H9 (cell line): ENCODE data around the gene ZNF775. TPM values are rescaled to one million over a fixed set of nuclear protein-coding genes. Genes with fewer than 3 reads are reported as not detected.

ENCODE experiments used
- DNase-seq: peaks from one replicate; pipeline ENCODE4 v3.0.0-alpha.2; 2017
- H2AFZ ChIP-seq: one replicate; pipeline ENCODE4 v1.6.1; 2013; ENCODE audit warnings: mild to moderate bottlenecking, low read length, control low read depth, moderate library complexity
- H2AK5ac ChIP-seq: 2 replicates; pipeline ENCODE4 v1.6.1; 2013; ENCODE audit warnings: low read length, control low read depth, mixed read lengths; ENCODE audit not compliant: insufficient read length
- H2BK120ac ChIP-seq: one replicate; pipeline ENCODE4 v1.6.1; 2013; ENCODE audit warnings: low read depth, mild to moderate bottlenecking, low read length, control low read depth, inconsistent platforms; ENCODE audit not compliant: poor library complexity, severe bottlenecking
- H2BK12ac ChIP-seq: 2 replicates; pipeline ENCODE4 v1.6.1; 2013; ENCODE audit warnings: low read length, control low read depth, mixed read lengths, low read depth; ENCODE audit not compliant: insufficient read length
- H2BK15ac ChIP-seq: 2 replicates; pipeline ENCODE4 v1.6.1; 2013; ENCODE audit warnings: low read depth, low read length, control low read depth
- H2BK20ac ChIP-seq: one replicate; pipeline ENCODE4 v1.6.1; 2013; ENCODE audit warnings: low read depth, mild to moderate bottlenecking, low read length, control low read depth, inconsistent platforms; ENCODE audit not compliant: poor library complexity, severe bottlenecking
- H2BK5ac ChIP-seq: 2 replicates; pipeline ENCODE4 v1.6.1; 2013; ENCODE audit warnings: low read length, control low read depth, mixed read lengths; ENCODE audit not compliant: insufficient read length
- H3K14ac ChIP-seq: 2 replicates; pipeline ENCODE4 v1.6.1; 2013; ENCODE audit warnings: low read length, control low read depth; ENCODE audit not compliant: insufficient read depth
- H3K18ac ChIP-seq: 2 replicates; pipeline ENCODE4 v1.6.1; 2013; ENCODE audit warnings: low read depth, mild to moderate bottlenecking, mixed read lengths, low read length, control low read depth; ENCODE audit not compliant: insufficient read length
- H3K23ac ChIP-seq: 2 replicates; pipeline ENCODE4 v1.6.1; 2013; ENCODE audit warnings: low read length, control low read depth, mixed read lengths, low read depth; ENCODE audit not compliant: insufficient read length
- H3K23me2 ChIP-seq: 2 replicates; pipeline ENCODE4 v1.6.1; 2013; ENCODE audit warnings: low read depth, mild to moderate bottlenecking, mixed read lengths, low read length, control low read depth; ENCODE audit not compliant: insufficient read length, poor library complexity, severe bottlenecking
- H3K27ac ChIP-seq: 2 replicates; pipeline ENCODE4 v1.5.1; 2013; ENCODE audit warnings: low read length, control low read depth, mixed read lengths, low read depth; ENCODE audit not compliant: insufficient read length
- H3K27me3 ChIP-seq: 2 replicates; pipeline ENCODE4 v1.6.1; 2013; ENCODE audit warnings: low read length, control low read depth, inconsistent platforms; ENCODE audit not compliant: insufficient read depth
- H3K4ac ChIP-seq: 2 replicates; pipeline ENCODE4 v1.6.1; 2013; ENCODE audit warnings: low read depth, mild to moderate bottlenecking, control low read depth, inconsistent platforms, low read length, moderate library complexity
- H3K4me1 ChIP-seq: 2 replicates; pipeline ENCODE4 v1.6.1; 2013; ENCODE audit warnings: low read length, control low read depth, inconsistent platforms; ENCODE audit not compliant: insufficient read depth
- H3K4me2 ChIP-seq: 2 replicates; pipeline ENCODE4 v1.6.1; 2013; ENCODE audit warnings: low read length, control low read depth, mixed read lengths; ENCODE audit not compliant: insufficient read length, insufficient read depth
- H3K56ac ChIP-seq: 2 replicates; pipeline ENCODE4 v1.6.1; 2013; ENCODE audit warnings: low read depth, mild to moderate bottlenecking, mixed read lengths, low read length, control low read depth; ENCODE audit not compliant: insufficient read length
- H3K79me1 ChIP-seq: 2 replicates; pipeline ENCODE4 v1.6.1; 2013; ENCODE audit warnings: low read depth, mild to moderate bottlenecking, moderate library complexity, low read length, control low read depth, inconsistent platforms; ENCODE audit not compliant: insufficient read depth, poor library complexity, severe bottlenecking
- H3K79me2 ChIP-seq: 2 replicates; pipeline ENCODE4 v1.6.1; 2013; ENCODE audit warnings: low read length, control low read depth, inconsistent platforms; ENCODE audit not compliant: insufficient read depth
- H3K9ac ChIP-seq: 2 replicates; pipeline ENCODE4 v1.6.1; 2013; ENCODE audit warnings: low read length, control low read depth, mixed read lengths; ENCODE audit not compliant: insufficient read length; ENCODE audit errors: extremely low read depth
- H3K9me3 ChIP-seq: one replicate; pipeline ENCODE4 v1.6.1; 2013; ENCODE audit warnings: low read depth, low read length, inconsistent platforms; ENCODE audit not compliant: control insufficient read depth
- H3T11ph ChIP-seq: one replicate; pipeline ENCODE4 v1.6.1; 2013; ENCODE audit warnings: mild to moderate bottlenecking, low read length, control low read depth, inconsistent platforms
- H4K20me1 ChIP-seq: one replicate; pipeline ENCODE4 v1.6.1; 2013; ENCODE audit not compliant: control insufficient read depth, insufficient read length, insufficient read depth
- H4K5ac ChIP-seq: 2 replicates; pipeline ENCODE4 v1.6.1; 2013; ENCODE audit warnings: low read depth, mild to moderate bottlenecking, mixed read lengths, low read length, control low read depth; ENCODE audit not compliant: insufficient read length
- H4K8ac ChIP-seq: replicated peaks from 2 replicates; pipeline ENCODE4 v1.6.1; 2013; ENCODE audit warnings: low read length, control low read depth, mixed read lengths, low read depth; ENCODE audit not compliant: insufficient read length
- H4K91ac ChIP-seq: 2 replicates; pipeline ENCODE4 v1.6.1; 2013; ENCODE audit warnings: low read depth, mild to moderate bottlenecking, moderate library complexity, mixed read lengths, low read length, control low read depth; ENCODE audit not compliant: insufficient read length
- H3K27ac Mint-ChIP-seq, 3 experiments: 2 replicates in 2 of 3; 3 replicates in 1 of 3; pipeline ENCODE4 v1.8.0; 2020 to 2021; ENCODE audit warnings: mixed read lengths in 3 of 3, mild to moderate bottlenecking in 1 of 3, moderate library complexity in 1 of 3
- H3K27me3 Mint-ChIP-seq: 2 replicates; pipeline ENCODE4 v1.8.0; 2021; ENCODE audit warnings: low read depth, mild to moderate bottlenecking, moderate library complexity, mixed read lengths
- H3K36me3 Mint-ChIP-seq, 3 experiments: 2 replicates in 2 of 3; 3 replicates in 1 of 3; pipeline ENCODE4 v1.8.0; 2020 to 2021; ENCODE audit warnings: low read depth in 3 of 3, mixed read lengths in 3 of 3; ENCODE audit not compliant: insufficient read depth in 1 of 3
- H3K4me1 Mint-ChIP-seq, 2 experiments: 2 replicates each; pipeline ENCODE4 v1.8.0; 2020; ENCODE audit warnings: mixed read lengths in 2 of 2
- H3K4me3 Mint-ChIP-seq, 2 experiments: 2 replicates in 1 of 2; 3 replicates in 1 of 2; pipeline ENCODE4 v1.8.0; 2020 to 2021; ENCODE audit warnings: mild to moderate bottlenecking in 2 of 2, mixed read lengths in 2 of 2, moderate library complexity in 1 of 2
- H3K9me3 Mint-ChIP-seq, 2 experiments: 2 replicates in 1 of 2; 3 replicates in 1 of 2; pipeline ENCODE4 v1.8.0; 2020; ENCODE audit warnings: mild to moderate bottlenecking in 2 of 2, mixed read lengths in 2 of 2, moderate library complexity in 1 of 2
- WGBS: extraction: QIAGEN DNeasy Blood & Tissue Kit; methylation state at CpG from one replicate; pipeline ENCODE4 v1.1.7; 2013; ENCODE audit warnings: missing lambda C conversion rate, low lambda C conversion rate, mixed read lengths; ENCODE audit not compliant: insufficient read length; ENCODE audit errors: extremely low coverage; 5-methylcytosine and 5-hydroxymethylcytosine counted together
- total RNA-seq: library from RNA; stranded (reverse); gene quantifications from 2 replicates; pipeline ENCODE4 v1.2.1, GENCODE V29; 2021
- TF ChIP-seq, protein P1 (sequence below): fragments of 200-600 bp; sonication (generic); conservative IDR thresholded peaks from 3 replicates; pipeline ENCODE4 v1.8.0; 2021; ENCODE audit warnings: antibody characterized with exemption, mild to moderate bottlenecking

Gene ZNF775
- total RNA-seq, 1 experiment from 2014 or later = 10.5 TPM

DNA sequence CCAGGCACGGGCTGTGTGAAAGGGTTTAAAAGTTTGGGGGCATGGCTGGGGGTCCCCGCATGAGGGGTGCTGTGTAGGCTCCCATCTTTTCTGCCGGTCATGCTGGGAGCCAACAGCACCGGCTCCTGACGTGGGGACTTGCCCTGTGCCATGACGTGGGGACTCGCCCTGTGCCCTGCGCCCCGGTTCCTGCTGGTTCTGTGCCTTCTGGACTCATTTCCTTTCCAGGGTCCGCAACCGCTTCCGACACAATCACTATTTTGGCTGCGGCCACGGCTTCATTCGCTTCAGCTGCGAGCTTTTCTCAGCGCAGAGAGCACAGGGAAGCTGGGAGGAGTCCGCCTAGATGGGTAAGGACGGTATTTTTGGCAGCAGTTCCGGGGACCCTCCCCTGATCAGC, 63.7 kb downstream of the ZNF775 start:
- Histone ChIP-seq H3K79me2 (no peaks in the 10 kb centered on the region), H2AFZ (no peak overlapping the region), H3K23ac (no peak overlapping the region), H3K9ac (no peak overlapping the region), H3T11ph (no peak overlapping the region), H3K27ac (no peak overlapping the region), H3K79me1 (no peaks in the 10 kb centered on the region), H3K4me1 (no peaks in the 10 kb centered on the region), H3K4ac (no peak overlapping the region), H3K23me2 (no peaks in the 10 kb centered on the region), H3K56ac (no peak overlapping the region), H3K4me2 (no peak overlapping the region), H3K14ac (no peak overlapping the region), H3K27me3 (no peaks in the 10 kb centered on the region), H4K20me1 (no peaks in the 10 kb centered on the region), H3K18ac (no peak overlapping the region), H4K91ac (no peak overlapping the region), H2BK120ac (no peak overlapping the region), H2BK12ac (no peak overlapping the region), H4K5ac (no peak overlapping the region), H4K8ac (no peak overlapping the region), H2BK5ac (no peak overlapping the region), H3K9me3 (no peaks in the 10 kb centered on the region), H2BK15ac (no peak overlapping the region), H2AK5ac (no peak overlapping the region), H2BK20ac (no peak overlapping the region)
- Mint-ChIP-seq H3K4me3 (no peak overlapping the region), H3K27me3 (peaks cover 78% of the 10 kb centered on the region), H3K27ac (no peak overlapping the region), H3K9me3 (peaks cover 6 to 11% of the 10 kb centered on the region in 2 experiments), H3K36me3 (peaks cover 0 to 4% (median 0%) of the 10 kb centered on the region in 3 experiments; a peak in 1 of 7 replicates), H3K4me1 (peaks cover 0 to 3% of the 10 kb centered on the region in 2 experiments; a peak in 1 of 4 replicates)
- no CpG with 5 or more reads among the region's 20 CpGs for WGBS
- no peak for DNase-seq
- TF ChIP-seq, protein P1, sequence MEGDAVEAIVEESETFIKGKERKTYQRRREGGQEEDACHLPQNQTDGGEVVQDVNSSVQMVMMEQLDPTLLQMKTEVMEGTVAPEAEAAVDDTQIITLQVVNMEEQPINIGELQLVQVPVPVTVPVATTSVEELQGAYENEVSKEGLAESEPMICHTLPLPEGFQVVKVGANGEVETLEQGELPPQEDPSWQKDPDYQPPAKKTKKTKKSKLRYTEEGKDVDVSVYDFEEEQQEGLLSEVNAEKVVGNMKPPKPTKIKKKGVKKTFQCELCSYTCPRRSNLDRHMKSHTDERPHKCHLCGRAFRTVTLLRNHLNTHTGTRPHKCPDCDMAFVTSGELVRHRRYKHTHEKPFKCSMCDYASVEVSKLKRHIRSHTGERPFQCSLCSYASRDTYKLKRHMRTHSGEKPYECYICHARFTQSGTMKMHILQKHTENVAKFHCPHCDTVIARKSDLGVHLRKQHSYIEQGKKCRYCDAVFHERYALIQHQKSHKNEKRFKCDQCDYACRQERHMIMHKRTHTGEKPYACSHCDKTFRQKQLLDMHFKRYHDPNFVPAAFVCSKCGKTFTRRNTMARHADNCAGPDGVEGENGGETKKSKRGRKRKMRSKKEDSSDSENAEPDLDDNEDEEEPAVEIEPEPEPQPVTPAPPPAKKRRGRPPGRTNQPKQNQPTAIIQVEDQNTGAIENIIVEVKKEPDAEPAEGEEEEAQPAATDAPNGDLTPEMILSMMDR = no peak
